Stimulated activated CD8-positive, alpha-beta memory T cell treated with anti-CD3 and anti-CD28 coated beads, Interleukin-4, amount 100 ng/mL, for 24 hours (primary cell): ENCODE results near the gene SRSF2.
"Not testable (repeated sequence)": the region's sequence is repeated elsewhere in the genome, so short reads cannot be mapped to it uniquely, and the experiment has no call there.

Experiments
- DNase-seq: peaks from one replicate; pipeline ENCODE4 v3.0.0-alpha.2; 2020; ENCODE audit warnings: low read depth

The SRSF2 gene

GRCh38 chr17:76737082-76737675, at the start of gene SRSF2:
SRSF2 (minus strand) TSS chr17:76737331; CDS start chr17:76737160, 171 bp downstream.
- DNase-seq = peak; percentile 97

GRCh38 chr17:76784926-76785325, 47.8 kb upstream of the SRSF2 start:
- no peak for DNase-seq

GRCh38 chr17:76783146-76783545, 46.0 kb upstream of the SRSF2 start:
- no peak for DNase-seq

DNA sequence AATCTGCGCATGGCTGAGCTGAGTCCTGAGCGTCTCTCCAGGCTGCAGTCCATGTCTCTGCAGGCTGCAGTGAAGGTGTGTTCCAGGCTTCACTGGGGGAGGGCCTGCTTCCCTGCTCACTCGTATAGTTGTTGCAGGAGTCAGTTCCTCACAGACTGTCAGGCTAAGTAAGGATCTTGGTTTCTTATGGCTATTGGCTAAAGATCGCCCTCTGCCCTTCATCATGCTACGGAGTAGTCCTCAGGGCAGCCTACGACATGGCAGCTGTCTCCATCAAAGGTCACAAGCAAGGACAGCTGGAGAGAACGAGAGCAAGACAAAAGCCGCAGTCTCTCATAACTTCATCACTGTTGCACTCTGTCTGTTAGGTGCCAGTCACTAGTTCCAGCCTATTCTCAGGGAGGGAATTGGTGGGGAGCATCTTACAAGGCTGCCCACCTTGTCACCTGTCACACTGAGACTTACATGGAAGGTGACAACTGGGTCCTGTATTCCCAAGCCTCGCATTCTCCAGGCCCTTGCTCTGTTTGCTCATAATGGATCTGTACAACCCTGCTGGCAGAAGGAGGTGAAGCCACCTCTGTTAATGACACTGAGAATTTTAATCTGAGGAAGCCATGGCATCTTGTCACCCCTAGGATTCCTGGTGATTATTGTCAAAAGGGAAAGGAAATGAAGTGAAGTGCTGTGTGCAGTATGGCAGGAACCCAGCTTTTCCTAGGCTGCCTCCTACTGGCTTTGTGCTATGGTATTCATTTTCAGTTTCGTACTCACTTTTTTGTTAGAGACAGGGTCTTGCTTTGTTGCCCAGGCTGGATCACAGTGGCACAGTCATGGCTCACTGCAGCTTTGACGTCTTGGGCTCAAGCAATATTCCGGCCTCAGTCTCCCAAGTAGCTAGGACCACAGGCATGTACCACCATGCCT, 44.2 kb upstream of the SRSF2 start:
- no peak for DNase-seq

DNA sequence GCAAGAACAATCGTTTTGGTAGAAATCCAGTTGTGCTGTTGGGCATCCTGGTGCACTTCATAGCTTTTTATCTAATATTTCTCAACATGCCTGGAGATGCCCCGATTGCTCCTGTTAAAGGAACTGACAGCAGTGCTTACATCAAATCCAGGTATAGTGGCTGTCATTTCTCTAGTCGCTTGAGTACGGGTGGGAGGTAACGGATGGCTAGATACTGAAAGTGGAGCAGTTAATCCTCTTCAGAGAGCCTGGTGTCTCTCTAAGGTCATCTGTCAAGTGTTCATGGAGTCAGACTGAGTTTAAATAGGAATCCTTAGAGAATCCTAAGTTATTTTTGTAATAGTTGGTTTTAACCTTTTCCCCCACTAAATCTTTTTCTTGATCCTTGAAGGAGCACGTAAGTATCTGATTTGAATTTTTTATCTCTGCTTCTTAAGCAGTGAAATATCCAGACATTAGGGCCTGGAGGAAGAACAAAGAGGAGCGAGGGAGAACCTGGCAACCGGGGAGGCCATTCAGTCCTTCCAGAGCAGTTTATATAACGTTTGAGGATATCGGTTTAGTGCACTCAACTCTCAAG, 38.0 kb upstream of the SRSF2 start:
- DNase-seq = no peak

GRCh38 chr17:76772842-76773525, 35.9 kb upstream of the SRSF2 start:
- DNase-seq = peak; percentile 14

GRCh38 chr17:76758570-76758969, 21.4 kb upstream of the SRSF2 start:
- DNase-seq = no peak

DNA sequence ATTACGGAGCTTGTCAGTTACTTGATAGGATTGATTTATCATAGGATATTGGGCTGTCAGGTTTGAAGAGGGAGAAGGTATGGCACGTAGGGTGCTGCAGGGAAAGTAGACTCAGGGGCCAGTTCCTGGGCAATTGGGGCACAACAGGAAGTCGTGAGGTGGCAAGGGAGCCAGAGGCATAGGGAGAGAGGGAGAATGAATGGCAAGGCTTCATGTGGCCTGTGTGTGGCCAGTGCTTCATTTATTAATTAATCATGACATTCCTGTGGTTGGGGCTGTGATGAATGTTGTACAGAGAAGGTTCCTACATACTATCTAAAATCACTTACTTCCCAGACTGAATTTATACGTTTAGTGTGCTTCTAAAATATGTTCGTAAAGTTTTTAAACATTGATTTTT, 20.1 kb upstream of the SRSF2 start:
- DNase-seq = no peak

DNA sequence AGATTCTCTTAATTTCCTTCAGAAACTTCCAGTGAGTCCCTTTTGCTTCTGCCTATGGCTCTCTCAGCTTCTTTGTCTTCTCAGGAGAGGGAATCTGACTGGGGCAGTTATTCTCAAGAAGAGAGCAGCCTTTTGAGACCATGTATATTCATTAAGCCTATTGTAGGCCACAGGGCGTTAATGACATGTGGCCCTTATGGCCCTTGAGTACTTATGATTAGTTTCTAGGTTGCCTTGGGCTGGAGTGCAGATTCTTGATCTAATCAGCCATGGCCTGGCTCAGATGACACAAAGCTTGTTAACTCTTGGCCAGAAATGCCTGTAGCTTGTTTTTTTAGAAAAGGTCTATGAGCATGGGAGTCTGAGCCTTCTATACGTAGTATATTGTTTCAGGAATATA, 18.2 kb upstream of the SRSF2 start:
- DNase-seq = no peak

DNA sequence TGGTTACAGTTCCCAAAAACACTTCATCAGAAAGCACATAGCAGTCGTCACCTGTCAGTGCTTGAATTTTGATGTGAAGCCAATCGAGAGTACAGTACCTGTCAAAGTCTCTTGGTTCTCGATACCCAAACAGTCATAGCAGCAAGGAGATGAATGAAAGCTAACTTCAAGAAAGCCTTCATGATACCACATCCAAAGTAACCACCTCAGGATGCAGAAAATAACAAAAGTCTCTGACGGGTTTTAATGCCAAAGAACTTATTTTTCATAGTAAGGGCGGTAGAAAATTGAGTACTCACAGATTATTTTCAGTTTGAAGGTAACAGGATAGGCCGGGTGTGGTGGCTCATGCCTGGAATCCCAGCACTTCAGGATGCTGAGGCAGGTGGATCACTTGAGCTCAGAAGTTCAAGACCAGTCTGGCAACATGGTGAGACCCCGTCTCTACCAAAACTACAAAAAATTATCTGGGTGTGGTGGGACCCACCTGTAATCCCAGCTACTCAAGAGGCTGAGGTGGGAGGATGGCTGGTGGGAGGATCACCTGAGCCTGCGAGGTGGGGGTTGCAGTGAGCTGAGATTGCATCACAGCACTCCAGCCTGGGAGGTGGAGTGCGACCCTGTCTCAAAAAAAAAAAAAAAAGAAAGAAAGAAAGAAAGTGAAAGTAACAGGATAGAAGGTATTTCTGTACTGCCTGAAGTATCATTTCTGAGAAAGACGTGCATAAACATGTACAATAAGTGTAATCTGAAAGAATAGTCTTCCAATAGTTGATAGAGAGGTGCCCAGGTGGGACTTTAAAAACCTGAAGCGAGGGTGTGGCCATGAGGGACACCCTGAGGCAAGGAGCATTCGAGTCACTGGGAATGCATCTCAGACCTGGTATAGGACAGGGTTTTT, 16.2 kb upstream of the SRSF2 start:
- DNase-seq = no peak

GRCh38 chr17:76752006-76752405, 14.9 kb upstream of the SRSF2 start:
- DNase-seq = no peak

GRCh38 chr17:76751416-76751993, 14.4 kb upstream of the SRSF2 start:
- DNase-seq = no peak

- no peak for DNase-seq
These were observed 11.5 kb upstream of the SRSF2 start for GRCh38 chr17:76748657-76749056.

- DNase-seq = no peak
These were observed 10.7 kb upstream of the SRSF2 start for GRCh38 chr17:76747716-76748363.

DNA sequence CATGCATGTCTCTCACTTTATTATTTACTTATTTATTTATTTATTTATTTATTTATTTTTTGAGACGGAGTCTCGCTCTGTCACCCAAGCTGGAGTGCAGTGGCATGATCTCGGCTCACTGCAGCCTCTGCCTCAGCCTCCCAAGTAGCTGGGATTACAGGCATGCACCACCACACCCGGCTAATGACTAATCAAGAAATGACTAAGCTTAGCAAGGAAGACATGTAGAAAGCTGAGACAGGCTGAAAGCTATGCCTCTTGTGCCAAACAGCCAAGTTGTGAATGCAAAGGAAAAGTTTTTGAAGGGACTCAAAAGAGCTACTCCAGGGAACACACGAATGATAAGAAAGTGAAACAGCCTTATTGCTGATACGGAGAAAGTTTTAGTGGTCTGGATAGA, 8.7 kb upstream of the SRSF2 start:
- not testable (repeated sequence) for DNase-seq

GRCh38 chr17:76744747-76745146, 7.6 kb upstream of the SRSF2 start:
- DNase-seq = no peak

DNA sequence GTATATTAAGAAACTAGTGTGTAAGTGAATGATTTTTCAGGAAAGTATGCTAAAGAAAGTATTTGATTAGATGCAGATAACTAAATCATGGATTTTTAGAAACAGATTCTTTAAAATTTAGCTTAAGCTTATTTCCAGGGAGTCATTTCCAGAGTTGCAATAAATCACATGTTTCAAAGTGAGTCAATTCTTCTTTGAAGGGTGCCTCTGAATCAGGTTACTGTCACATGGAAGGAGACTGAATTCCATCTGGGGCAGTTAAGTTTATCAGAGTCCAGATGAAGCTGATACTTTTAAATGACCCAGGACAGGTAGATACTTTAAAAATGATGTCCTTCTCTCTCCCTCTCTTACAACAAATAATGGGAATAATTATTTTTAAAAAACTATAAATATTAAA, 5.8 kb upstream of the SRSF2 start:
- DNase-seq = no peak

DNA sequence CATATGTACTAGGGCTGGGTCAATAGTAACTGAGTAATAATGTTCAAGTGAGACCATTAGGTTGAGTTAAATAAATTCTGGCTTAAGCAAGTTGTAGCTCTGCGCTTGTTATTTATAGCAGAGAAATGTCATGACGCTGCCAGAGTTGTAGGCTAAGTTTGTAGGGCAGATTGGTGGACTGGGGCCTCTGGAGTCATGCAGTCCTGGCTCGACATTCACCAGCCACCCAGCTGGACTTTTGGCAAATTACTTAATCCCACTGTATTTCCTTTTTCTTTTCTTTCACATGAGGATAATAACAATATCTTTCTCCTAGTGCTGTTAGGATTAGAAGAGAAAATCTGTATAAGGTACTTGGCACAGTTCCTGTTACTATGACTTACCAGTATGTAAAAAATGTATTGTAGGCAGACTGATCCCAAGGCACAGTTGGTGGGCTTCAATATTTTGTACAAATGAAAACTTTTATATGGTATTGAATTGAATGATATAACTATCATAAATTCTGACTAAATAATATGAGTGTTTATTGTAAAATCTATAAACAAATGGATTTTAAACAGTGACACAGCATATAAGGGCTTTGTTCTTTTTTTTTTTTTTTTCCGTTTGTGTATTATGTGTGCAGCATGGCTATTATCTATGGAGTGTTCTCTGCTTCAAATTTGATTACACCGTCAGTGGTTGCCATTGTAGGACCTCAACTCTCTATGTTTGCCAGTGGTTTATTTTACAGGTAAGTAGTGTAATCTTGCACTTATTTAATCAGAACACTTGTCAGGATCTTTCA, 3.4 kb upstream of the SRSF2 start:
- DNase-seq = no peak

GRCh38 chr17:76739568-76740115, 2.5 kb upstream of the SRSF2 start:
- DNase-seq = not testable (repeated sequence)

DNA sequence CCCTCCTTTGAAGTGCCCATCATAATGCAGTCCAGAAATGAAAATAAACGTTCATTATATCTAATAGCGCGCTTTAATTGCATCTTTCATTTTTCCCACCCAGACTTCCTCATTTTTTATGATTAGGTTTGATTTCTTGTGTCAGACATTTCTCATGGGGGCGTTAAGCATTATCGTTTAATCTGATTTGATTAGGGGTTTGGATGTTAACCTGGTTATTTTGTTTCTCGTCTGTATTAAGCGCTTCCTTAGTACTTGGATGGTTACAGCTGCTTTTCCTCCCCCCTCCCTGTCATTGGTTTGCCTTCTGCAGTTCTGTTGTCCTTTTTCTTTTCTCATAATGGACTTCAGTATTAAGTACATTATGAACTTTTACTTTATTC, 1.3 kb upstream of the SRSF2 start:
- no peak for DNase-seq
